Transverse colon (tissue), 4 donors: Measurements from ENCODE around the gene BPIFB3. TPM values are rescaled to one million over a fixed set of nuclear protein-coding genes. Genes with fewer than 3 reads are reported as not detected.

ENCODE experiments used
- DNase-seq: peaks from one replicate; pipeline ENCODE4 v3.0.0-alpha.2; 2019
- H3K27ac ChIP-seq, 4 donors: fragments of 200-600 bp; sonication (generic); 2 replicates each; pipeline ENCODE4 v1.5.1; 2016 to 2018; ENCODE audit warnings: inconsistent platforms in 4 of 4
- H3K27me3 ChIP-seq: fragments of 200-600 bp; sonication (generic); 2 replicates; pipeline ENCODE4 v1.5.1; 2017; ENCODE audit warnings: inconsistent platforms
- H3K36me3 ChIP-seq, 4 donors: fragments of 200-600 bp; sonication (generic); 2 replicates each; pipeline ENCODE4 v1.5.1; 2017 to 2019; ENCODE audit warnings: inconsistent platforms in 4 of 4
- H3K4me1 ChIP-seq, 4 donors: fragments of 200-600 bp; sonication (generic); 2 replicates each; pipeline ENCODE4 v1.5.1; 2017 to 2020; ENCODE audit warnings: inconsistent platforms in 4 of 4
- H3K4me3 ChIP-seq, 4 donors: fragments of 200-600 bp; sonication (generic); 1 replicate in 1 of 4; 2 replicates in 3 of 4; pipeline versions ENCODE4 v1.5.1 to v1.6.1; 2017 to 2019; ENCODE audit warnings: inconsistent platforms in 4 of 4
- H3K9me3 ChIP-seq, 2 donors: fragments of 200-600 bp; sonication (generic); 2 replicates each; pipeline ENCODE4 v1.5.1; 2017 to 2019; ENCODE audit warnings: inconsistent platforms in 2 of 2
- CTCF ChIP-seq, 5 experiments: fragments of 200-600 bp in 3 of 5; fragments of 450-650 bp in 2 of 5; sonication (generic) in 3 of 5; IDR thresholded peaks; 1 replicate in 2 of 5; 2 replicates in 3 of 5; pipeline ENCODE4 v1.5.1; 2016 to 2017; ENCODE audit warnings: antibody characterized with exemption in 5 of 5, inconsistent platforms in 3 of 5, mild to moderate bottlenecking in 2 of 5, moderate library complexity in 1 of 5
- EP300 ChIP-seq: sonication (generic); formaldehyde crosslinking; IDR thresholded peaks from one replicate; pipeline ENCODE4 v1.6.1; 2017; ENCODE audit warnings: antibody characterized with exemption, low read depth
- POLR2A ChIP-seq: fragments of 450-650 bp; IDR thresholded peaks from one replicate; pipeline ENCODE4 v1.6.1; 2016; ENCODE audit warnings: antibody characterized with exemption, mild to moderate bottlenecking, moderate library complexity
- POLR2AphosphoS5 ChIP-seq, 3 donors: sonication (generic); formaldehyde crosslinking; IDR thresholded peaks; one replicate each; pipeline ENCODE4 v1.6.1; 2016; ENCODE audit warnings: antibody characterized with exemption in 3 of 3
- WGBS, 2 donors: methylation state at CpG; one replicate each; pipeline ENCODE4 v1.1.5; 2018; ENCODE audit warnings: low coverage in 1 of 2; 5-methylcytosine and 5-hydroxymethylcytosine counted together
- in situ Hi-C, 4 donors: fragments of 200-750 bp; cut with MboI; loops; one replicate each; pipeline versions ENCODE4 v1.15.0 to v1.15.1; 2017; ENCODE audit warnings: low sequenced_read_pairs in 3 of 4, low pct_ligation_motif_present in 1 of 4, low pct_unique_long_range_greater_than_20kb in 1 of 4
- intact Hi-C: fragments of 100-400 bp; cut with DNase I; formaldehyde crosslinking; loops from one replicate; pipeline ENCODE4 v1.15.1; 2023; ENCODE audit warnings: low total_unique reads
- total RNA-seq, 4 donors: library from RNA; depleted of rRNA; stranded (reverse); fragments of >200 nt; gene quantifications; one replicate each; pipeline ENCODE4 v1.1.0, GENCODE V29; 2016

Gene BPIFB3
- total RNA-seq, 4 donors from 2014 or later: not detected

DNA sequence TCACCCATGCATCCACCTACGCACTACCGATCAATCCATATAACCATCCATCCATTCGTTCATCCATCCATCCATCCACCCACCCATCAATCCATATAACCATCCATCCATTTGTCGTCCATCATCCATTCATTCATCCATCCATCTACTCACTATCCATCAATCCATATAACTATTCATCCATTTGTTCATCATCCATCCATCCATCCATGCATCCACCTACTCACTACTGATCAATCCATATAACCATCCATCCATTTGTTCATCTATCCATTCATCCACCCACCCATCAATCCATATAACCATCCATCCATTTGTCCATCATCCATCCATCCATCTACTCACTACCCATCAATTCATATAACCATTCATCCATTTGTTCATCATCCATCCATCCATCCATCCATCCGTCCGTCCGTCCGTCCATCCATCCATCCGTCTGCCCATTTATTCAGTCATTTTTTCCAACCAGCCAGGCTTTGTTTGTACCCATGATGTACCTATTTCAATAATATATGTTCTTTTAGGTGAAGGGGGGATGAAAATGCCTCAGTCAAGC lies 28.3 kb upstream of the BPIFB3 start:
- Histone ChIP-seq H3K27ac (no peak overlapping the region), H3K4me3 (no peak overlapping the region), H3K27me3 (no peaks in the 10 kb centered on the region), H3K36me3 (no peaks in the 10 kb centered on the region), H3K4me1 (no peaks in the 10 kb centered on the region), H3K9me3 (no peaks in the 10 kb centered on the region)
- in situ Hi-C loops (no loop called here), intact Hi-C loops (no loop called here)
- TF ChIP-seq CTCF (IDR thresholded peaks at IDR 0.05): no peak
- TF ChIP-seq POLR2AphosphoS5 (IDR thresholded peaks at IDR 0.05): no peak
- TF ChIP-seq EP300: no peak
- no peak for TF ChIP-seq POLR2A
- no peak for DNase-seq
- 76 to 90% methylated on average over 9 of the region's 9 CpGs for WGBS, 2 donors

DNA sequence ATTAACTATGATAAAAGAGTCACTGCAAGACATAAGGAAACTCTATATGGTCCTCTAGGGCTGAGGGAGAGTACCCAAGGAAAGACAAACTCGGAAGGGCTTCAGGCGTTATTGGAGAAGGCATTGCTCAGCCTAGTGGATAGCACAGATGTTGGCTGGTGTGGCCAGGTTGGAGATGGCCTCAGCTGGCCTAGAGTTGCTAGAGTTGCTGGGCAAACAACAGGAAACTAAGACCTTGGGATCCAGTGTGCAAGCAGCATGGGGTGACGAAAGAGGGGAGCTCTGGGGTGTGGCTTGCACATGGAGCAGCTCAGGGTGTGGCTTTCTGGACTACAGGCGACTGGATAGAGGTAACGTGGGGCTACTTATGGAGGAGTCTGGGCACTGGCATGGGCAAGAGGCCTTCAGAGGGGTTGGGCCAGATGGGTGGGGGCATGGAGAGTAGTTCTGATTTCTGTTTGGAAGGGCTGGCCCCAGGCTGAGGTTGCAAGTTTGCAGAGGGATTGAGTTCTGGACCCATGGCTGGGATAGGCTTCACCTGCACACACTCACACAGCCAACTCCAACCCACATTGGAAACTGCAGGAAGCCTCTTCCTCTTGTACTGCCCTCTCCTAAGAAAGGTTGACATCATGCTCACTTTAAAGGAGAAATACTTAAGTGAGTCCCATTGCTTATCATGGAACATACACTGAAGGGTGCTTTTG lies 27.5 kb upstream of the BPIFB3 start:
- intact Hi-C loops (no loop called here), in situ Hi-C loops (no loop called here)
- DNase-seq: no peak
- Histone ChIP-seq H3K4me1 (no peaks in the 10 kb centered on the region), H3K4me3 (no peak overlapping the region), H3K27me3 (no peaks in the 10 kb centered on the region), H3K27ac (no peak overlapping the region), H3K9me3 (no peaks in the 10 kb centered on the region), H3K36me3 (no peaks in the 10 kb centered on the region)
- no peak for TF ChIP-seq POLR2A
- no peak for TF ChIP-seq EP300
- TF ChIP-seq CTCF (IDR thresholded peaks at IDR 0.05): no peak
- no peak for TF ChIP-seq POLR2AphosphoS5 (IDR thresholded peaks at IDR 0.05)
- WGBS, 2 donors: 45 to 68% methylated on average over 2 to 5 of the region's 5 CpGs

GRCh38 chr20:33026779-33027759 lies 26.6 kb upstream of the BPIFB3 start:
- no peak for TF ChIP-seq EP300
- TF ChIP-seq POLR2AphosphoS5 (IDR thresholded peaks at IDR 0.05): no peak
- no peak for TF ChIP-seq CTCF (IDR thresholded peaks at IDR 0.05)
- no peak for TF ChIP-seq POLR2A
- no peak overlapping the region for H3K4me3 ChIP-seq
- no peaks in the 10 kb centered on the region for H3K9me3 ChIP-seq
- H3K27ac ChIP-seq: no peak overlapping the region
- no peaks in the 10 kb centered on the region for H3K36me3 ChIP-seq
- H3K4me1 ChIP-seq: no peaks in the 10 kb centered on the region
- 71 to 88% methylated on average over 5 to 10 of the region's 10 CpGs for WGBS, 2 donors
- in situ Hi-C loops: no loop called here
- intact Hi-C loops: no loop called here
- no peak for DNase-seq
- no peaks in the 10 kb centered on the region for H3K27me3 ChIP-seq
